NCI-H510A (cell line): Measurements from ENCODE around the gene NKX6-2.

Experiments
- DNase-seq: peaks from one replicate; lab custom pipeline; 2025; lab: John Stamatoyannopoulos, UW

Gene NKX6-2

GRCh38 chr10:132813001-132813401 lies 27.1 kb upstream of the NKX6-2 start:
- DNase-seq = no peak

- no peak for DNase-seq
Measured at GRCh38 chr10:132812520-132812919, 26.6 kb upstream of the NKX6-2 start.

DNA sequence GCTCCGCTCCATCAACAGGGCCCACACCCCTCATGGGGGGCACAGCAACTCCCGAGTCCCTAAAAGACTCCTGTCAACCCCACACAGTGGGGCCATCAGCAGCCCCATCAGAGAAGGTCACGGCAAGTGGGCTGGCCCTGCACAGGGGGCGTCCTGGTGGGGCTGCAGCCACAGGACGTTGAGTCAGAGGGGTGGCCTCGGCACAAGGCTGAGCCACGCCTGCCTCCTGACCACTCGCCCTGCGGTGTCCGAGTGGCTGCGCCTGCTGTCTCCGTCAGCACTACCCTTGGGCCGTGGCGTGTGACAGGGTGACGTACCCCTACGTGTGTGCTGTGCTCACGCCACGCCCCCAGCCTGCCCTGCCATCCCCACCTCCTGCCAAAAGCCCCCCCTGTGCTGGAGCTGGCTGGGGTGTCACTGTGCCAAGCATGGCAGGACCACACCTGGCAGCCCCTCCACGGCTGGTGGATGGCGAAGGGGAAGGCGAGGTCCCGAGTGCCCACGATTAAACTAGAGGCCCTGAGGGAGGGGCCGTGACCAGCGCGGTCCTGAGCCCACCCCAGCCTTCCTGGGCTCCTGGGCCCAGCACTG lies 26.0 kb upstream of the NKX6-2 start:
- DNase-seq = no peak

DNA sequence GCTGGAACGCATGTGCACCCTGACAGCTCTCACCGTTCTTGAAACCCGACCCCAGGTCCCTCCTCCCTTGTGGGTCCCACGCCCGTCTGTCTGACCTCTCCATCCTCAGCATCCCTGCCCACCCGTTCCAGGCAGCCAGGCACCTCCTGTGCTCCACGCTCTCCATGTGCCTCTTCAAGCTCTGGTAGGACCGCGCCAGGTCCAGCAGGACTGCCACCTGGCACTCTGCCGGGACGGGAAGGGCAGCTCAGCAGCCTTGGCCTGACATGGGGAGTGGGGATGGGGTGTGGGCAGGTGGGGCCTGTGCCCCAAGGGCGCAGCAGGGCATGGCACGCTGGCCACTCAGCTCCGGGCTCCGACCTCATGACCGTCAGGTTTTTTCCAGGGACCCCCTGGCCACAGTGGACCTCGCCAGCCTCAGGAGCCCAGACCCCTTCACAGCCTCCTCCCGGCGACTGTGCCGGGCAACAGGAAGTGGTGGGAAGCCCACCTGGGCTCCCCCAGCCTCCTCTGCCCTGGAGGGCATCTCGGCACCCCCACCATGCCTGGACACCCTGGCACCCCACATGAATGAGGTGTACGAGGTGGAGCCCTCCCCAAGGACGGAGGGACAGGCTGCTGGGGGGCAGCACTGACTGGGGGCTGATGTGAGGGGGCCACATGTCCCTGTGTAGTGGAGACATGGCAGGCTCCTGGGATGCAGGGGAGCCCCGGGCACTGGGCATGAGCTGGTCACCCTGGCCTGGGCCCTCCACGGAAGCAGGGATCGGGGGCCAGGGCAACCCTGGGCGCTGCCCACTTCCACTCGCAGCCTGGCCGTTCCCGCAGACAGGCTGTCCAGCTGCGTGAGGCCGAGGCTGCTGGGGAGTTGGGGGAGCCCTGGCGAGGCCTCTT lies 25.1 kb upstream of the NKX6-2 start:
- DNase-seq = no peak

GRCh38 chr10:132810141-132810806 lies 24.3 kb upstream of the NKX6-2 start:
- no peak for DNase-seq

- DNase-seq = no peak
Measured at GRCh38 chr10:132809232-132810140, 23.5 kb upstream of the NKX6-2 start.

DNA sequence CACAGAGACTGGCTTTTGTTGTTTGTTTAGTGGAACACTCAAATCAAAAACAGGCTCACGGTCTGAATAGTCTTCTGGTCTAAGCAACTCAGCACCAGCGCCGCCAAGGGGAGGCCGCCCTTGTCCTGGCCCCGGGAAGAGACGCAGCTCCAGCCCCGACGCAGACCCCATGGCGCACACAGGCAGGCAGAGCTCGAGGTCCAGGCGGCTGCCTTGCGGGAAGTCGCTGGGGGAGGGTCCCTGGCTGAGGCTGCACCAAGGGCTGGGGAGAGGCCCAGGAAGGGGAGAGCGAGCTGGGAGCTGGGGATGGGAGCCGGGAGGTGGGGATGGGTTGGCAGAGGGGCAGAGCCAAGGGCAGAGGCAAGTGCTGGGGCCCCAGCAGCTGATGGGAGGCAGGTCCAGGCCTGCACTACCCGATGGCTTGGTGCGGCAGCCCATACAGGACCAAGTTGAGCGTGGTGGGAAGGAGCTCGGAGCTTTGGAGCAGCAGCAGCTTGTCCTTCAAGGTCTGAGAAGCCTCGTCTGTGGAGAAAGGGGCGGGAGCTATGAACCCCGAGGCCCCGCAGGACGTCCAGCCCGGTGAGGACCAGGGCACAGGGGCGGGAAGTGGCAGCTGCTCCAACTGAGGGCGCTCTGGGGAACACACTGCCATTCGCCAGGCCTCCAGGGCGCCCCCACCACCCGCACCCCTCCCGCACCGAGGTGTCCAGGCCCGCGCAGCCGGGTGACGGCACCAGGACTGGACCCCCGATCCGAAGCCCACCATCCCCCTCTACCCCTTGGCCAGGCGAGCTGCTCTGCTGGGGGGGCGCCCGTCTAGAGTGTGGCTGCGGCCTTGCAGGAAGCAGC lies 22.7 kb upstream of the NKX6-2 start:
- no peak for DNase-seq

DNA sequence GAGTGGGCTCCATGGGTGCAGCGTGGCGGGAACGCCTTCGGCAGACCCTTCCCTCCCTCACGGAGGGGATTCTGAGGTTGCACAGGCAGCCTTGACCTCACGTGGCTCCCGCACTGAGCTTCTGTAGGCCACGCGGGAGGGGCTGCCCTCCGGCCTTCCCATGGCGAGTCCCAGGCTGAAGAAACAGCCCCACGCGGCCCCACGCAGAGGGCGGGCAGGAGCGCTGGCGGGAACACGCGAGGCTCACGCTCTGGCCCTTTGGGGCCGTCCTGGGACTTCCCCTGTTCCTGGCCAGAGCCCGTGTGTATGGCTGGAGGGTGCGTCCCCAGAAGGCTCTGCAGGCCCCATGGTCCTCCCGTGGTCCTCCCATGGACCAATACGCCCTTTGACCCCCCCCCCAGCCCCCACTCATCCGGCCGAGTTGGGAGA lies 21.7 kb upstream of the NKX6-2 start:
- DNase-seq = no peak

DNA sequence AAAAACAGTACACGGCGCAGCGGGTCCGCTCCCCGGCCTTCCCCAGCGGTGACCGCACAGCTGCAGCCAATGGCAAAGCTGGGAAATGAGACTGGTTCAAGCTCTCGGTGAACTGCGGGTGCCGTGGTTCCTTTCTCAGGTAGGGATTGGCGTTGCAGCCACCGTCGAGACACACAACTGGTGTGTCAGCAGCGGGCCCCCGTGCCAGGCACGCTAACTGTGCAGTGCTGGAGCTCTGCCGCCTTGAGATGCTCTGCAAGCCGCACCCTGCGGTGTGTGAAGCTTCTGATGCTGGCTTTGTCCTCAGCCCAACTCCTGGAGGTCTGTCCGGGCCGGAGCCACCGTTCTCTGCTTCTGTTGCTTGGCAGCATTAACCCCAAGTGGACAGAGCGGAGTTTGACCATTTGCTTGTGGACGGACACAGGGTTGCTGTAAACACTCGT lies 20.6 kb upstream of the NKX6-2 start:
- DNase-seq = no peak

DNA sequence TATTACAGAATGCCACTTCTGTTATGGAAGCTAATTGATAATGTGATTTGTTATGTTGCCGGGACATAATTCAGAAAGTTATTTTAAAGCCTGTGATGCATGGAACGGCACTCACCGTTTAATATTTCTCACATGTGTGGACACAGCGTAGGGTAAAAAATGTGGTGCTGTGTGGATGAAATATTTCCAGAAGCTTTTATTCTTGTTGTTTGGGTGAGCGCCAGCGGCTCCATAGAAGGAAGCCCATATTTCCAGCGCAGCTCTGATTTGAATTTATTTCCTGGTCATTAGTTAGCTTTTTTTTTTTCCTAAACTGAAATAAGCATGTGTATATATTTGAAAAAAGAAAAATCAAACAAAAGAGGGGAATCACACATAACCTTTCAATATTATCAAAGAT lies 20.2 kb upstream of the NKX6-2 start:
- no peak for DNase-seq

- no peak for DNase-seq
Measured at GRCh38 chr10:132805599-132805998, 19.7 kb upstream of the NKX6-2 start.

DNA sequence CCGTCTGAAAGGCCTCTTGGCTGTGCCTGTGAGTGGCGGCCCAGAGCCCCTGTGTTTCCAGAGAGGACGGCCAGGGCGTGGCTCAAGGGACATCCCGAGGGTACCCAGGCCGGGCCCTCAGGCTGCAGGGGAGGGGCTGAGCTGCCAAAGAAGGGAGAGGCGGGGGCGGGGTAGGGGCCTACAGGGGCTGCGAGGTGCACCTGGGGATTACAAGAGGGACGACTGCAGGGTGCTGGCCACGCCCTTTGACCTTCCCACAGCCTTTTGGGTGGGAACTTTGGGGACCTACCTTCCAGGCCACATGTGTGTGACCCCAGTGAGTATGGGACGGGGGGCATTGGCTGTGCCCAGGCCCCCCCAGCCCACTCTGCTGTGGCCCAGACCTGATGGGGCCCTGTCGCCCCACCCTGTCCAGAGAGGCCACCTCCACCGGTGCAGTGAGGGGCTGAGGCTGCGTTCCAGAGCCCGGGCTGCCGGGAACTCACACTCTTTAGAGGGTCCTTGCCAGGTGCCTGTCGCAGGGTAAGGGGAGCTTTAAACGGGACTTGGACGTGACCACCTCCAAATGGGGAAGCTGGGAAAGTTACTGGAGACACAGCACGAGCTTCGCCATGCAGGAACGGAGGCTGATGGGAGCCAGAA lies 19.0 kb upstream of the NKX6-2 start:
- DNase-seq = no peak

DNA sequence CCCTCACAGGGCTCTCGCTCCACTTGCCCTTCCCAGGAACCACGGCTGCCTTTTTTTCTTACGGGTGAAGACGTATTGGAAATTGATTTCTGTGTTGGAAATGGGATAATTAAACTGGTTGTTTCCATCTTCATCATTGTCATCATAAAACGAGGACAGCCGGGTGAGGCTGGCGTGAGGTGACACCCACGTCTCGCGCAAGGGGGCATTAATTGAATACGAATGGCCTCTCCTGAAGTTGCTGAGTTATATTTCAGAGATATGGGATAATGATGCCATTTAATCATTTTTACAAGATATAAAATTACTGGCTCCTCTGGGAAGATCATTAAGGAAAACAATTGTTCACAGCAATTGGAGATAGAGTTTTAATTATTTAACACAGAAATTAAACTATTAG lies 18.3 kb upstream of the NKX6-2 start:
- DNase-seq = no peak

- no peak for DNase-seq
Measured at GRCh38 chr10:132803416-132804210, 17.7 kb upstream of the NKX6-2 start.

DNA sequence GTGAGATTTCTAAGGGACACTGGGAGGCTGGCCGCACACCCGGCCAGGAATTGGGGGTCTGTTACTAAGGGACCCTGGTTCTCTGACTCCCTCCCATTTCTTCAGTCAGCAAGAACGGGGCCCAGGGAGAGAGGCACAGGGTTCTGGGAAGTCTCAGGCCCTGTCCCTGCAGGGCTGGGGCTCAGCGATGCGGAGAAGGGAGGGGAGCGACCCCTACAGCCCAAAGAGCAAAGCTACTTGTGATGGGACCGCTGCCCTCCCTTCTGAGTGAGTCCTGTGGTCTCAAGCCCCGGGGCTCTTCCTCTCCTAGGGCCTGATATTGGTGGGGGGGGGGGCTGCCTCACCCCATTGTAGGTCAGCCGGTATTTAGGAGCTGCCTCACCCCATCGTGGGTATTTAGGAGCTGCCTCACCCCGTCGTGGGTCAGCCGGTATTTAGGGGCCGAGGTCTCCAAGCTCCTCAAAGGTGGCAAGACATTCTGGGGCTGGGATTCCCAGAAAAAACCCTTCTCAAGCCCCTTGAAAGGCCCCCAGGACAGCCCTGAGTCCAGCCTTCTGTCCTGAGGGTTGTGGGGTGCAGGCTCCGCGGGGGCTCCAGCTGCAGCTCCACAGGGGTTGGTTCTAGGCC lies 16.9 kb upstream of the NKX6-2 start:
- DNase-seq = no peak

DNA sequence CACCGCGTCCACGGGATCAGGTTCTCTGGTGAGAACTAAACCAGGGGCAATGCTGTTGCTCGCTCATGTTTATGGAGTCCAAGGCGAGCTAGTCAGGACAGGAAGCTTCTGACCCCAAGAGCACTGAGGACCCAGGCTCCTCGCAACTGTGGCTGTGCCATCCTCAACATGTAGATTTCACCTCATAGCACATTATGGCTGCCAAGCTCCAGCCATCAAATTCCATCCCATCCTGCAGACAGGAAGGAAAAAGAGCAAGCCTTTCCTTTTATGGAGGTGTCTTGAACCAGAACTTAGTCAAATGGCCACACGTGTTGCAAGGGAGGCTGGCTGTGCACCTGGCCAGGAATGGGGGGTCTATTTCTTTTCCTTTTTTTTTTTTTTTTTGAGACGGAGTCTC lies 16.1 kb upstream of the NKX6-2 start:
- DNase-seq = no peak

DNA sequence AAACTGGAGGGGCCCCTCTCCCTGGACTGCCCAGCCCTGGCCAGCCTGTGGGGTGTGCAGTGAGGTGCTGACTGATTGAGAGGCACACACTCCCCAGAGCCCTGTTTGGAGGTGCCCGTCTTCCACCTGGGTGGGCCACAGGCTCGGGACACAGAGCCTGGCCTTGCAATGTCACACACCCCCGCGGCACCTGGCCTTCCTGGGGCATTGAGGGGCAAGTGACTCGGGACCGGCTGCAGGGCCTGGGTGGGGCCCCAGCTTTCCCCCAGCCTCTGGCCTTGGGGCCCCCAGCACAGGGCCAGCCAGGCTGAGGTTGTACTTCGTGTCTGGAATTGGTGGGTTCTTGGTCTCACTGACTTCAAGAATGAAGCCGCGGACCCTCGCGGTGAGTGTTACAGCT lies 13.9 kb upstream of the NKX6-2 start:
- no peak for DNase-seq

DNA sequence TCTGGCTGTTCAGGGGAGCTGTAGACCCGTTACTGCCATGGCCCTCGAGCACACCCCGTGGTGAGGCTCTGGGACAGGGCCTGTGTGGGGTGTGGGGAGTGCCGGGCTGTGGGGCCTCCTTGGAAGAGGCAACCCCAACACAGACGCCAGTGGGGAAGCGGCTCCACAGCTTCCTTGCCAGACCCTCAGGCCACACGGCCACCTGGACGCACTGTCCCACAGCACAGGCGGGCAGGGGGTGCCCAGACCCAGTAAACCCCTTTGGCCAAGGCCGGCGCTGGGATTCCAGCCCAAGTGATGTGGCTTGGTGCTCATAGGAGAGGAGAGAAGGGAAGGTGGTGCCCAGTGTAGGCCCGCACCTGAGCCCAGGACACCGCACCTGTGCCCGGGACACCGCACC lies 12.9 kb upstream of the NKX6-2 start:
- DNase-seq = no peak

- DNase-seq = no peak
Measured at GRCh38 chr10:132798403-132798802, 12.5 kb upstream of the NKX6-2 start.
